PC-9 (cell line): ENCODE results near the gene TNFRSF14. TPM values are rescaled to one million over a fixed set of nuclear protein-coding genes. Genes with fewer than 3 reads are reported as not detected.

Experiments used
- BruUV-seq: library from RNA; stranded (reverse); fragments of 400-500 nt; replicated peaks from 2 replicates; lab custom pipeline; 2021; lab: Mats Ljungman, UMichigan
- CTCF ChIA-PET: fragments of 300-600 bp; sonication (Branson Sonifier 250); formaldehyde crosslinking; loops from one replicate; lab custom pipeline; 2022; ENCODE audit warnings: antibody characterized with exemption; lab: Charles Lee
- POLR2A ChIA-PET: fragments of 300-600 bp; sonication (Branson Sonifier 250); formaldehyde crosslinking; loops from one replicate; lab custom pipeline; 2022; ENCODE audit warnings: antibody characterized with exemption; ENCODE audit not compliant: unreplicated experiment; lab: Charles Lee
- DNase-seq, 2 experiments: peaks; one replicate each; pipeline versions ENCODE4 v3.0.0 to v3.0.0-alpha.2; 2015 to 2022; ENCODE audit warnings: mixed read lengths in 1 of 2
- H2AFZ ChIP-seq: fragments of 200-600 bp; sonication (generic); 2 replicates; pipeline ENCODE4 v1.8.1; 2017; ENCODE audit warnings: antibody characterized with exemption
- H3F3A ChIP-seq: fragments of 200-600 bp; sonication (generic); 2 replicates; pipeline ENCODE4 v1.8.1; 2017; ENCODE audit warnings: antibody characterized with exemption, mild to moderate bottlenecking, low read depth; ENCODE audit not compliant: insufficient read depth
- H3K27ac ChIP-seq: fragments of 200-600 bp; sonication (generic); 2 replicates; pipeline ENCODE4 v1.6.1; 2016; ENCODE audit warnings: mixed run types
- H3K27me3 ChIP-seq: fragments of 200-600 bp; sonication (generic); 2 replicates; pipeline ENCODE4 v1.6.1; 2016; ENCODE audit warnings: low read depth, mixed run types; ENCODE audit not compliant: insufficient read depth
- H3K36me3 ChIP-seq: fragments of 200-600 bp; sonication (generic); 2 replicates; pipeline ENCODE4 v1.6.1; 2016; ENCODE audit warnings: low read depth, mixed run types
- H3K4me1 ChIP-seq: fragments of 200-600 bp; sonication (generic); replicated peaks from 2 replicates; pipeline ENCODE4 v1.6.1; 2016; ENCODE audit warnings: mixed run types; ENCODE audit not compliant: insufficient read depth
- H3K4me2 ChIP-seq: fragments of 200-600 bp; sonication (generic); 2 replicates; pipeline ENCODE4 v1.6.1; 2017; ENCODE audit warnings: mixed run types
- H3K4me3 ChIP-seq: fragments of 200-600 bp; sonication (generic); 2 replicates; pipeline ENCODE4 v1.6.1; 2016; ENCODE audit warnings: mixed run types
- H3K79me2 ChIP-seq: fragments of 200-600 bp; sonication (generic); 2 replicates; pipeline ENCODE4 v1.6.1; 2017; ENCODE audit warnings: low read depth, mixed run types
- H3K9me2 ChIP-seq: fragments of 200-600 bp; sonication (generic); 2 replicates; pipeline ENCODE4 v1.8.1; 2017; ENCODE audit warnings: mild to moderate bottlenecking; ENCODE audit not compliant: insufficient read depth
- H3K9me3 ChIP-seq: fragments of 200-600 bp; sonication (generic); 2 replicates; pipeline ENCODE4 v1.8.1; 2016; ENCODE audit warnings: low read depth; ENCODE audit not compliant: insufficient read depth
- H4K20me1 ChIP-seq: fragments of 200-600 bp; sonication (generic); 2 replicates; pipeline ENCODE4 v1.8.1; 2017; ENCODE audit not compliant: insufficient read depth
- CTCF ChIP-seq: fragments of 200-600 bp; sonication (generic); conservative IDR thresholded peaks from 2 replicates; pipeline ENCODE4 v1.6.1; 2017; ENCODE audit warnings: mixed run types, antibody characterized with exemption, mild to moderate bottlenecking, moderate library complexity
- EZH2 ChIP-seq: fragments of 200-600 bp; sonication (generic); IDR thresholded peaks from 2 replicates; pipeline ENCODE4 v1.8.0; 2017; ENCODE audit warnings: antibody characterized with exemption, low read depth
- intact Hi-C: fragments of 100-400 bp; cut with micrococcal nuclease; formaldehyde crosslinking; loops from one replicate; pipeline ENCODE4 v1.10.0; 2022; ENCODE audit not compliant: unreplicated experiment
- total RNA-seq: library from RNA; stranded (reverse); gene quantifications from 2 replicates; pipeline ENCODE4 v1.2.3, GENCODE V29; 2021

Gene TNFRSF14
- total RNA-seq, 1 experiment from 2014 or later: 9.9 TPM

- TF ChIP-seq CTCF (no peak), EZH2 (no peak)
- POLR2A ChIA-PET: interaction anchor here (0.6 to 0.8 kb wide), 6 partner anchors 29 to 1155 kb away, joined by 3 to 9 read pairs (median 6); no protein-coding TSS in a partner anchor
- H4K20me1 ChIP-seq: no peaks in the 10 kb centered on the region
- H3K9me3 ChIP-seq: no peaks in the 10 kb centered on the region
- H3K4me1 ChIP-seq: no peaks in the 10 kb centered on the region
- H3K79me2 ChIP-seq: 0 out of 2 replicates have a peak, but pooled peaks cover 6% of the 10 kb centered on the region
- peak overlapping the region; percentile 75 for H3K4me3 ChIP-seq
- CTCF ChIA-PET: interaction anchor here (0.6 to 0.8 kb wide), 3 partner anchors 15 to 566 kb away, joined by 3 to 6 read pairs (median 4); no protein-coding TSS in a partner anchor
- TSS peak; percentile 83 for BruUV-seq
- peak in 1 of 2 experiments; percentile 47 for DNase-seq
- peak overlapping the region; percentile 2; the same call in 1 of the 2 replicates for H3K27ac ChIP-seq
- no peaks in the 10 kb centered on the region for H3K27me3 ChIP-seq
- intact Hi-C loops: loop anchor here (1.0 to 10.0 kb wide), 6 partner anchors 37 to 381 kb away; partner anchors contain the start of genes MORN1, PANK4, PEX10 and RER1
- peak overlapping the region; percentile 83 for H2AFZ ChIP-seq
- peak overlapping the region; percentile 96 for H3K4me2 ChIP-seq
- peaks cover 9% of the 10 kb centered on the region; the same call in 1 of the 2 replicates for H3F3A ChIP-seq
- no peaks in the 10 kb centered on the region for H3K9me2 ChIP-seq
- H3K36me3 ChIP-seq: no peaks in the 10 kb centered on the region
Observed at GRCh38 chr1:2585318-2586092, 29.3 kb downstream of the TNFRSF14 start.

DNA sequence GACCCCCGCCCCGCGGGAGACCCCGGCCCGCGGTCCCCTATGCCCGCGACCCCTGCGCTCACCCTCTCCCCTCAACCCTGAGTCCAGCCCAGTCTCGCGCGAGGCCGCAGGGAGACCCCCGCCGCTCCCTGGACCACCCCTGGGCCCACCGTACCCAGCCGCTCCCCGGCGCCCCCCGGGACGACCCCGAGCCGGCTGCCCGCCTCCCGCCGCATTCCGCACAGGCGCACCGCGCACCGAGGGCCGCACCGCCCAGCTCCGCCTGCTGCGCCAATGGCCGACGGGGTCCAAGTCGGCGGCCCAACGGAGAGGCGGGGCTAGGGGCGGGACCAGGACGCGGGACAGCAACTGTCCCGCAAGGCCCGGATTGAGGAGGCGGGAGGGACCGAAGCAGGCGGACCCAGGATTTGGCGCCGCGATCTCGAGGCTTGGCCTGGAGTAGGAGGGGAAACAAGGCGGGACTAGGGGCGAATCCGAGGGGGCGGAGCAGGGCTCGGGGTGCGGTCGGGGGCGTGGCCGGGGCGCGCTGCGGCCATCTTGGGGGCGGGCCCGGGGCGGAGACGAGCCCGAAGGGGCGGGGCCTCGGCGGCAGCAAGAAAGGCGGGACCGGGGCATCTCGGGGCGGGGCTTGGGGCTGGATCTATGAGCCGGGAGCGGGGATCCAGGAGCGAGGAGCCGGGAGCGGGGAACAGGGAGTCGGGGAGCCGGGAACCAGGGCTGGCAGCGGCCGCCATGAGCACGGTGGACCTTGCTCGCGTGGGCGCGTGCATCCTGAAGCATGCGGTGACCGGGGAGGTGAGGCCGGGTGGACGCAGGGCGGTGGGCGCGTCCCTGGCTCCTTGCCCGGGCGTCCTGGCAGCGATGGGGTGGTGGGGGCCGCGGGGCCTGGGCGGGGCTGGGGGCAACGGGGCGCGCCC is 30.2 kb downstream of the TNFRSF14 start, which contains the start of gene PRXL2B:
TSS of gene PRXL2B (plus strand) at position 624 of the 917 bp plus-strand sequence. CDS start at position 733, 109 bp downstream.
- Histone ChIP-seq H3K27ac (peak within 1 kb of the TSS; percentile 2; the same call in 1 of the 2 replicates), H3K4me1 (no peaks in the 10 kb centered on the region), H3K79me2 (0 out of 2 replicates have a peak, but pooled peaks cover 6% of the 10 kb centered on the region), H3K36me3 (no peaks in the 10 kb centered on the region), H4K20me1 (no peaks in the 10 kb centered on the region), H3K9me2 (no peaks in the 10 kb centered on the region), H3K9me3 (no peaks in the 10 kb centered on the region), H3K4me3 (peak within 1 kb of the TSS; percentile 75), H2AFZ (peak within 1 kb of the TSS; percentile 88), H3F3A (peaks cover 9% of the 10 kb centered on the region; the same call in 1 of the 2 replicates), H3K4me2 (peak within 1 kb of the TSS; percentile 96), H3K27me3 (no peaks in the 10 kb centered on the region)
- ChIA-PET CTCF (interaction anchor here (0.6 kb wide), 2 partner anchors 40 to 566 kb away, joined by 4 to 6 read pairs; no protein-coding TSS in a partner anchor), POLR2A (interaction anchor here (0.6 to 0.7 kb wide), 3 partner anchors 60 to 1156 kb away, joined by 6 to 9 read pairs (median 6); no protein-coding TSS in a partner anchor)
- DNase-seq: peak; percentile 91 to 98
- intact Hi-C loops: loop anchor here (1.0 to 10.0 kb wide), 6 partner anchors 38 to 382 kb away; partner anchors contain the start of genes MORN1, PANK4, PEX10 and RER1
- BruUV-seq: no TSS peak
- no peak for TF ChIP-seq EZH2
- no peak for TF ChIP-seq CTCF
